OCI-LY3 (cell line): ENCODE measurements around the gene TTC22.

ENCODE experiments used
- H2AFZ ChIP-seq: fragments of 200-600, 300-600 bp; shearing (Covaris generic); 2 replicates; pipeline ENCODE4 v1.6.0; 2014; ENCODE audit warnings: antibody characterized with exemption, low read depth, low read length
- H3K27ac ChIP-seq: fragments of 200-600, 300-600 bp; sonication (generic); 2 replicates; pipeline ENCODE4 v1.5.1; 2014; ENCODE audit warnings: mild to moderate bottlenecking, low read length, moderate library complexity, mixed read lengths
- H3K27me3 ChIP-seq: fragments of 200-600, 300-600 bp; sonication (generic); 2 replicates; pipeline ENCODE4 v1.6.1; 2014; ENCODE audit warnings: low read depth, low read length, mixed read lengths
- H3K36me3 ChIP-seq: fragments of 200-600, 300-600 bp; sonication (generic); replicated peaks from 2 replicates; pipeline ENCODE3; 2014; ENCODE audit warnings: low read depth, low read length, mixed read lengths
- H3K4me1 ChIP-seq: fragments of 300-600, 200-600 bp; sonication (generic); 2 replicates; pipeline ENCODE4 v1.6.1; 2014; ENCODE audit warnings: low read length, mixed read lengths
- H3K4me2 ChIP-seq: fragments of 200-600, 300-600 bp; sonication (generic); 2 replicates; pipeline ENCODE4 v1.6.1; 2014; ENCODE audit warnings: low read length, mixed read lengths
- H3K4me3 ChIP-seq: fragments of 300-600, 200-600 bp; sonication (generic); 2 replicates; pipeline ENCODE4 v1.5.1; 2014; ENCODE audit warnings: antibody characterized with exemption, mild to moderate bottlenecking, low read length, moderate library complexity
- H3K79me2 ChIP-seq: fragments of 300-600, 200-600 bp; shearing (Covaris generic); 2 replicates; pipeline ENCODE4 v1.6.1; 2014; ENCODE audit warnings: mild to moderate bottlenecking, low read length, mixed read lengths
- H3K9ac ChIP-seq: fragments of 300-600, 200-600 bp; shearing (Covaris generic); 2 replicates; pipeline ENCODE4 v1.6.0; 2014; ENCODE audit warnings: mild to moderate bottlenecking, low read length, moderate library complexity
- H3K9me3 ChIP-seq: fragments of 200-600, 300-600 bp; shearing (Covaris generic); 2 replicates; pipeline ENCODE4 v1.6.1; 2014; ENCODE audit warnings: low read length, mixed read lengths; ENCODE audit not compliant: insufficient read depth
- H4K20me1 ChIP-seq: fragments of 200-600, 300-600 bp; sonication (generic); 2 replicates; pipeline ENCODE4 v1.6.1; 2016; ENCODE audit warnings: low read length, mixed read lengths; ENCODE audit not compliant: insufficient read depth
- CTCF ChIP-seq: fragments of 200-600, 300-600 bp; sonication (generic); IDR thresholded peaks from 2 replicates; pipeline ENCODE4 v1.5.1; 2014; ENCODE audit warnings: antibody characterized with exemption, low read length, low read depth
- EZH2phosphoT487 ChIP-seq: fragments of 200-600 bp; shearing (Covaris generic); IDR thresholded peaks from 2 replicates; pipeline ENCODE4 v1.6.1; 2018; ENCODE audit warnings: antibody characterized with exemption, mixed run types, low read depth

Gene TTC22

DNA sequence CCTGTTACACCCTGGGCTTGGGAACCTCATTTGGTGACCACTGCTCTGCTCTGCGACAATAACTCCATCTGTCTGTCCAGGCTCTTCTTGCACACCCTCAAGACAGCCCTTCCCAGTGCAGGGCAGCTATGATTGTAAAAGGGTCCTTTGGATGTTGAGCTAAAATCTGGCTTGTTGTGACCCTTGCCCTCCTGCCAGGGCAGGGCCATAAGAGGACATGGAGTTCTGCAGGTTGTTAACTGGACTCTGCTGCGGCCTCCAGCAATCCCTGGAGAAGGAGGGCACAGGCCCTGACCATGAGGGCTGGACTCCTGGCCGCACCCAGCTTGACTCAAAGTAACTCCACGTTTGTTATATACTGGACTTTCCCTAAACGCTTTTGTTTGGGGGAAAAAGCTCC, 44.6 kb upstream of the TTC22 start:
- peaks cover 20% of the 10 kb centered on the region for H3K36me3 ChIP-seq
- H3K27me3 ChIP-seq, result no peaks in the 10 kb centered on the region
- H3K27ac ChIP-seq, result no peak overlapping the region

DNA sequence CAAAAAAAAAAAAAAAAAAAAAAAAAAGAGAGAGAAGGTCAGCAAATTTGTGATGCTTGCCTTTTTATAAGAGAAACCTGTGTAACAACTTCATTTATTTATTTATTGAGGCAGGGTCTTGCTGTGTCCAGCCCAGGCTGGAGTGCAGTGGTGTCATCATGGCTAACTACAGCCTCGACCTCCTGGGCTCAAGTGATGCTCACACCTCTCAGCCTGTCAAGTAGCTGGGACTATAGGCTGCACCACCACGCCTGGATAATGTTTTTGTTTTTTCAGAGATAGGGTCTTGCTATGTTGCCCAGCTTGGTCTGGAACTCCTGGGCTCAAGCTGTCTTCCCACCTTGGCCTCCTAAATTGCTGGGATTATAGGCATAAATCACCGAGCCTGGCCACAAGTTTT, 43.4 kb upstream of the TTC22 start:
- H4K20me1 ChIP-seq, result no peaks in the 10 kb centered on the region
- H3K4me2 ChIP-seq, result no peak overlapping the region
- H3K27ac ChIP-seq, result no peak overlapping the region
- H2AFZ ChIP-seq, result no peak overlapping the region
- H3K36me3 ChIP-seq, result peaks cover 10% of the 10 kb centered on the region
- no peaks in the 10 kb centered on the region for H3K4me1 ChIP-seq
- no peaks in the 10 kb centered on the region for H3K79me2 ChIP-seq
- no peak overlapping the region for H3K9ac ChIP-seq
- TF ChIP-seq EZH2phosphoT487, result no peak
- no peak for TF ChIP-seq CTCF
- no peaks in the 10 kb centered on the region for H3K9me3 ChIP-seq
- no peak overlapping the region for H3K4me3 ChIP-seq
- no peaks in the 10 kb centered on the region for H3K27me3 ChIP-seq

More for the DNA sequence above, 44.6 kb upstream of the TTC22 start:
- no peak overlapping the region for H3K9ac ChIP-seq
- no peak overlapping the region for H3K4me2 ChIP-seq
- H3K4me3 ChIP-seq, result no peak overlapping the region
- H3K4me1 ChIP-seq, result no peaks in the 10 kb centered on the region
- no peak overlapping the region for H2AFZ ChIP-seq
- H3K9me3 ChIP-seq, result no peaks in the 10 kb centered on the region
- TF ChIP-seq CTCF (no peak), EZH2phosphoT487 (no peak)
- no peaks in the 10 kb centered on the region for H4K20me1 ChIP-seq
- H3K79me2 ChIP-seq, result no peaks in the 10 kb centered on the region

DNA sequence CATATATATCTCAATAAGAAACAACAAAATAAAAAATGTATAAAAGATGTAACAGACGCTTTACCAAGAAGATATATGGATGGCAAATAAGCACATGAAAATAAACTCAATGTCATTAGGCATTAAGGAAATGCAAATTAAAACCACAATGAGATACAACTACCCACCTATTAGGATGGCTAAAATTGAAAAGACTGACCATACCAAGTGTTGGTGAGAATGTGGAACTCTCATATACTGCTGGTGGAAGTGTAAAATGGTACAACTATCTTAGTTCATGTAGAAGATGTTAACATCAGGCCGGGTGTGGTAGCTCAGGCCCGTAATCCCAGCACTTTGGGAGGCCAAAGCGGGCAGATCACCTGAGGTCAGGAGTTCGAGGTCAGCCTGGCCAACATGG, 42.3 kb upstream of the TTC22 start:
- no peaks in the 10 kb centered on the region for H4K20me1 ChIP-seq
- no peaks in the 10 kb centered on the region for H3K9me3 ChIP-seq
- H3K4me1 ChIP-seq, result no peaks in the 10 kb centered on the region
- H3K79me2 ChIP-seq, result no peaks in the 10 kb centered on the region
- no peak overlapping the region for H2AFZ ChIP-seq
- no peak overlapping the region for H3K27ac ChIP-seq
- H3K9ac ChIP-seq, result no peak overlapping the region
- no peaks in the 10 kb centered on the region for H3K27me3 ChIP-seq
- H3K36me3 ChIP-seq, result peaks cover 4% of the 10 kb centered on the region
- H3K4me3 ChIP-seq, result no peak overlapping the region
- TF ChIP-seq CTCF (no peak), EZH2phosphoT487 (no peak)
- no peak overlapping the region for H3K4me2 ChIP-seq

GRCh38 chr1:54842963-54843362, 41.8 kb upstream of the TTC22 start:
- Histone ChIP-seq H3K9me3 (no peaks in the 10 kb centered on the region), H3K36me3 (no peaks in the 10 kb centered on the region), H4K20me1 (no peaks in the 10 kb centered on the region), H3K4me2 (no peak overlapping the region), H3K9ac (no peak overlapping the region), H3K27ac (no peak overlapping the region), H3K4me1 (no peaks in the 10 kb centered on the region), H3K4me3 (no peak overlapping the region), H3K79me2 (no peaks in the 10 kb centered on the region), H2AFZ (no peak overlapping the region), H3K27me3 (no peaks in the 10 kb centered on the region)
- TF ChIP-seq CTCF (no peak), EZH2phosphoT487 (no peak)
